BJ (cell line): ENCODE measurements around the gene VDR. TPM values are rescaled to one million over a fixed set of nuclear protein-coding genes. Genes with fewer than 3 reads are reported as not detected.

Experiments used
- CTCF ChIA-PET: fragments of 350-600 bp; formaldehyde crosslinking; extraction: SDS; loops from one replicate; lab custom pipeline; 2021; ENCODE audit warnings: antibody characterized with exemption, inconsistent platforms; lab: Yijun Ruan, JAX
- POLR2A ChIA-PET: fragments of 300-600 bp; sonication (Branson Sonifier 250); formaldehyde crosslinking; extraction: SDS; loops from one replicate; lab custom pipeline; 2021; ENCODE audit warnings: antibody characterized with exemption; lab: Charles Lee
- DNase-seq: peaks from one replicate; pipeline ENCODE4 v3.0.0-alpha.2; 2011; ENCODE audit warnings: low read depth
- H3K27me3 ChIP-seq: 2 replicates; pipeline ENCODE4 v1.6.0; 2011; ENCODE audit warnings: low read length; ENCODE audit not compliant: control insufficient read depth, insufficient read depth
- H3K36me3 ChIP-seq: 2 replicates; pipeline ENCODE4 v1.5.1; 2011; ENCODE audit warnings: low read length; ENCODE audit not compliant: control insufficient read depth, insufficient read depth
- H3K4me3 ChIP-seq: 2 replicates; pipeline ENCODE4 v1.5.1; 2011; ENCODE audit warnings: low read depth, mild to moderate bottlenecking, control low read depth, low read length
- CTCF ChIP-seq: IDR thresholded peaks from 2 replicates; pipeline ENCODE4 v1.5.1; 2011; ENCODE audit warnings: low read depth, mild to moderate bottlenecking, control low read depth, inconsistent platforms, low read length, moderate library complexity; ENCODE audit not compliant: insufficient read depth
- polyA plus RNA-seq: library from polyadenylated mRNA; depleted of rRNA; stranded (reverse); fragments of >200 nt; gene quantifications from 2 replicates; pipeline ENCODE4 v1.2.3, GENCODE V29; 2011

The VDR gene
- polyA plus RNA-seq, 1 experiment, result 40.5 TPM

- CTCF ChIA-PET, result interaction anchor here (0.9 to 17.0 kb wide), 16 partner anchors 10 to 797 kb away, joined by 3 to 248 read pairs (median 5); partner anchors contain the start of genes SLC48A1 and TMEM106C
- Histone ChIP-seq H3K27me3 (no peaks in the 10 kb centered on the region), H3K4me3 (no peak overlapping the region), H3K36me3 (no peaks in the 10 kb centered on the region)
- DNase-seq, result no peak
- POLR2A ChIA-PET, result interaction anchor here (1.3 kb wide), 1 partner anchor 9 kb away, joined by 7 read pairs; the partner anchor contains the start of gene HDAC7
- no peak for TF ChIP-seq CTCF
Measured at GRCh38 chr12:47828008-47828975, 76.5 kb downstream of the VDR start.

GRCh38 chr12:47825173-47825639 is 79.6 kb downstream of the VDR start:
- DNase-seq, result no peak
- H3K36me3 ChIP-seq, result no peaks in the 10 kb centered on the region
- no peak for TF ChIP-seq CTCF
- POLR2A ChIA-PET, result no interaction called here
- no peak overlapping the region for H3K4me3 ChIP-seq
- CTCF ChIA-PET, result interaction anchor here (1.6 kb wide), 1 partner anchor 10 kb away, joined by 4 read pairs; no protein-coding TSS in a partner anchor
- H3K27me3 ChIP-seq, result no peaks in the 10 kb centered on the region

- H3K36me3 ChIP-seq, result no peaks in the 10 kb centered on the region
- ChIA-PET POLR2A (no interaction called here), CTCF (interaction anchor here (1.6 kb wide), 1 partner anchor 11 kb away, joined by 4 read pairs; no protein-coding TSS in a partner anchor)
- no peaks in the 10 kb centered on the region for H3K27me3 ChIP-seq
- H3K4me3 ChIP-seq, result no peak overlapping the region
- DNase-seq, result no peak
- no peak for TF ChIP-seq CTCF
Measured at GRCh38 chr12:47824635-47825034, 80.2 kb downstream of the VDR start.

GRCh38 chr12:47824198-47824597 is 80.6 kb downstream of the VDR start:
- Histone ChIP-seq H3K4me3 (no peak overlapping the region), H3K27me3 (no peaks in the 10 kb centered on the region), H3K36me3 (no peaks in the 10 kb centered on the region)
- DNase-seq, result no peak
- CTCF ChIA-PET, result interaction anchor here (1.6 kb wide), 1 partner anchor 11 kb away, joined by 4 read pairs; no protein-coding TSS in a partner anchor
- POLR2A ChIA-PET, result no interaction called here
- TF ChIP-seq CTCF, result no peak
